HEK293T (cell line): ENCODE results near the gene LCE3B.

Source experiments
- BHLHE40 ChIP-seq: fragments of 450-650 bp; IDR thresholded peaks from 2 replicates; pipeline ENCODE4 v1.6.1; 2016; ENCODE audit warnings: mild to moderate bottlenecking, moderate library complexity, borderline replicate concordance
- CTBP1 ChIP-seq: fragments of 450-650 bp; IDR thresholded peaks from 2 replicates; pipeline ENCODE4 v1.6.1; 2016; ENCODE audit warnings: borderline replicate concordance
- ELF4 ChIP-seq: fragments of 450-650 bp; IDR thresholded peaks from 2 replicates; pipeline ENCODE4 v1.6.1; 2017; ENCODE audit warnings: antibody characterized with exemption
- FOXA1 ChIP-seq: fragments of 450-650 bp; IDR thresholded peaks from 2 replicates; pipeline ENCODE4 v1.6.1; 2016; ENCODE audit warnings: mild to moderate bottlenecking
- FOXM1 ChIP-seq: fragments of 450-650 bp; IDR thresholded peaks from 2 replicates; pipeline ENCODE4 v1.6.1; 2017; ENCODE audit warnings: mild to moderate bottlenecking, borderline replicate concordance
- L3MBTL2 ChIP-seq: fragments of 450-650 bp; conservative IDR thresholded peaks from 2 replicates; pipeline ENCODE4 v1.6.1; 2016; ENCODE audit warnings: mild to moderate bottlenecking
- NFRKB ChIP-seq: fragments of 450-650 bp; IDR thresholded peaks from 2 replicates; pipeline ENCODE4 v1.6.1; 2016; ENCODE audit warnings: mild to moderate bottlenecking, moderate library complexity
- PKNOX1 ChIP-seq: fragments of 450-650 bp; IDR thresholded peaks from 2 replicates; pipeline ENCODE4 v1.6.1; 2016
- SP1 ChIP-seq: fragments of 450-650 bp; IDR thresholded peaks from 2 replicates; pipeline ENCODE4 v1.6.1; 2017
- SUZ12 ChIP-seq: fragments of 450-650 bp; IDR thresholded peaks from 2 replicates; pipeline ENCODE4 v1.6.1; 2016; ENCODE audit warnings: mild to moderate bottlenecking
- TARDBP ChIP-seq: fragments of 450-650 bp; IDR thresholded peaks from 2 replicates; pipeline ENCODE4 v1.6.1; 2016
- ZNF384 ChIP-seq: fragments of 450-650 bp; IDR thresholded peaks from 2 replicates; pipeline ENCODE4 v1.6.1; 2016

GRCh38 chr1:152623203-152623844 lies 9.7 kb downstream of the LCE3B start:
- TF ChIP-seq SUZ12: no peak
- no peak for TF ChIP-seq ZNF384
- TF ChIP-seq BHLHE40: no peak
- TF ChIP-seq SP1: no peak
- no peak for TF ChIP-seq ELF4
- TF ChIP-seq PKNOX1: no peak
- no peak for TF ChIP-seq FOXM1
- no peak for TF ChIP-seq L3MBTL2
- TF ChIP-seq NFRKB: no peak
- TF ChIP-seq FOXA1: no peak
- TF ChIP-seq TARDBP: no peak
- TF ChIP-seq CTBP1: no peak
